ENCODE measurements around the gene DKK3. TPM values are rescaled to one million over a fixed set of nuclear protein-coding genes. Genes with fewer than 3 reads are reported as not detected.

Gene DKK3
- total RNA-seq, 1 experiment from 2014 or later = 0.33 TPM

DNA sequence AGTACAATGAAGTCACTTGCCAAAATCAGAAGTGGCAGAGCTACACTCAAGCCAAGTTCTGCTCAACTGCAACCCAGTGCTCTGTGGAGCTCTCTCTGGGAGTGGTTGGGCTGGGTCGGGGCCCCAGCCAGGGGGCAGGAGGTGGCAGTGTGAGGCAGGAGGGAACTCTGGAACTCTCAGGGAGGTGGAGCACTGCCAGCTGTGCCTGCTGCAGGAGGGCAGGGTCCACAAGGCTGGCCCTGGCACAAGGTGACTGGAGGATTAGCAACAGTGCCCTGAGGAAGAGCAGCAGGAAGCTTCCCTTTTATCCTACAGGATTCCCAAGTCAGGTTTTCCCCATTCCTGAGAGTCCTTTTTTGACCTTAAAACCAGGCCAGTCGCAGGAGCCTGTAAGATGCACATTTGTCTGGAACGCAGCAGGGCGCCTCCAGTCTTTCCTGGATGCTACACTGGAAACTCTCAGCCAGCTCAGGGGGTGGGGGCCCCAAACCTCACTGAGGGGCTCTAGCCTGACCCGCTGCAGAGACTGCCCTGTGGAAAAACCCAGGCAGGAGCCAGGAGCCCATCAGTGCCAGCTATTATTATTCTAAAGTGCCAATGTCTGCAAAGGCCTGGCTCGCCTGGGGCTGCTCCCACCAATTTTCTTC, 31.8 kb downstream of the DKK3 start:
- Mint-ChIP-seq H3K27ac (ENCODE audit: low read depth, unreplicated experiment) (peak overlapping the region; percentile 86), H3K27me3 (ENCODE audit: insufficient read depth, unreplicated experiment) (no peaks in the 10 kb centered on the region), H3K36me3 (ENCODE audit: insufficient read depth, unreplicated experiment) (peaks cover 9% of the 10 kb centered on the region), H3K4me3 (ENCODE audit: unreplicated experiment) (peak overlapping the region; percentile 53), H3K9me3 (ENCODE audit: unreplicated experiment) (no peaks in the 10 kb centered on the region), H3K4me1 (ENCODE audit: insufficient read depth, unreplicated experiment) (peaks cover 39% of the 10 kb centered on the region)
- ChIA-PET CTCF (interaction anchor here (0.7 to 3.4 kb wide), 10 partner anchors 10 to 68 kb away, joined by 3 to 18 read pairs (median 4); no protein-coding TSS in a partner anchor), POLR2A (interaction anchor here (0.6 to 2.7 kb wide), 15 partner anchors 10 to 1420 kb away, joined by 3 to 11 read pairs (median 4); partner anchors contain the start of gene USP47)
- no TSS peak for BruUV-seq (replicated peaks)
- DNase-seq (ENCODE audit: unreplicated experiment) = peak; percentile 49
- TF ChIP-seq, protein P1, sequence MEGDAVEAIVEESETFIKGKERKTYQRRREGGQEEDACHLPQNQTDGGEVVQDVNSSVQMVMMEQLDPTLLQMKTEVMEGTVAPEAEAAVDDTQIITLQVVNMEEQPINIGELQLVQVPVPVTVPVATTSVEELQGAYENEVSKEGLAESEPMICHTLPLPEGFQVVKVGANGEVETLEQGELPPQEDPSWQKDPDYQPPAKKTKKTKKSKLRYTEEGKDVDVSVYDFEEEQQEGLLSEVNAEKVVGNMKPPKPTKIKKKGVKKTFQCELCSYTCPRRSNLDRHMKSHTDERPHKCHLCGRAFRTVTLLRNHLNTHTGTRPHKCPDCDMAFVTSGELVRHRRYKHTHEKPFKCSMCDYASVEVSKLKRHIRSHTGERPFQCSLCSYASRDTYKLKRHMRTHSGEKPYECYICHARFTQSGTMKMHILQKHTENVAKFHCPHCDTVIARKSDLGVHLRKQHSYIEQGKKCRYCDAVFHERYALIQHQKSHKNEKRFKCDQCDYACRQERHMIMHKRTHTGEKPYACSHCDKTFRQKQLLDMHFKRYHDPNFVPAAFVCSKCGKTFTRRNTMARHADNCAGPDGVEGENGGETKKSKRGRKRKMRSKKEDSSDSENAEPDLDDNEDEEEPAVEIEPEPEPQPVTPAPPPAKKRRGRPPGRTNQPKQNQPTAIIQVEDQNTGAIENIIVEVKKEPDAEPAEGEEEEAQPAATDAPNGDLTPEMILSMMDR (IDR thresholded peaks at IDR 0.05; ENCODE audit: unreplicated experiment) = no peak
- intact Hi-C loops (cut with micrococcal nuclease) = no loop called here

- intact Hi-C loops (cut with micrococcal nuclease) = no loop called here
- Mint-ChIP-seq H3K9me3 (ENCODE audit: unreplicated experiment) (no peaks in the 10 kb centered on the region), H3K27me3 (ENCODE audit: insufficient read depth, unreplicated experiment) (no peaks in the 10 kb centered on the region), H3K27ac (ENCODE audit: low read depth, unreplicated experiment) (peak overlapping the region; percentile 19), H3K36me3 (ENCODE audit: insufficient read depth, unreplicated experiment) (peaks cover 9% of the 10 kb centered on the region), H3K4me3 (ENCODE audit: unreplicated experiment) (no peak overlapping the region), H3K4me1 (ENCODE audit: insufficient read depth, unreplicated experiment) (peaks cover 36% of the 10 kb centered on the region)
- TF ChIP-seq, protein P1 (IDR thresholded peaks at IDR 0.05; ENCODE audit: unreplicated experiment) = no peak
- peak; percentile 32 for DNase-seq (ENCODE audit: unreplicated experiment)
- ChIA-PET POLR2A (interaction anchor here (0.6 to 1.7 kb wide), 6 partner anchors 10 to 206 kb away, joined by 3 to 10 read pairs (median 4); no protein-coding TSS in a partner anchor), CTCF (interaction anchor here (0.5 to 3.4 kb wide), 7 partner anchors 9 to 44 kb away, joined by 3 to 18 read pairs (median 4); no protein-coding TSS in a partner anchor)
- BruUV-seq (replicated peaks) = no TSS peak
Measured at GRCh38 chr11:11975201-11976092, 33.0 kb downstream of the DKK3 start.

DNA sequence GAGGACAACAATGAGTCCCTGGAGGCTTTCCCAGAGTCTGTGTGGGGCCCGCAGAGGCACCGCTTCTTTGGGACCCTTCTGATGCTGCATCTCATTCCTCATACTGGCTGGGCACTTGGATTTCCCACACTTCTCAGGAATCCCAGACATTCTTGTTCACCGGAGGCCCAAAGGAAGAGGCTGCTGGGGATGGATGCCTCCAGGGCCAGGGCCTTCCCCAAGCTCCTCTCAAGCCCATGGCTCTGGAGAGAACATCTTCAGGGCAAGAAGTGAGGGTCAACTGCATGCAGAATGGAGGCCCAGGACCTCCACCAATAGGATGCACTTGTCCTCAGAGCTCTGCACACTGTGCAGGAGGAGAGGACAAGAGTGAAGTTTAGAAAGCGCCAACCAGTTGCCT, 34.6 kb downstream of the DKK3 start:
- H3K4me3 Mint-ChIP-seq (ENCODE audit: unreplicated experiment) = no peak overlapping the region
- ChIA-PET CTCF (no interaction called here), POLR2A (no interaction called here)
- peaks cover 25% of the 10 kb centered on the region for H3K4me1 Mint-ChIP-seq (ENCODE audit: insufficient read depth, unreplicated experiment)
- no peaks in the 10 kb centered on the region for H3K27me3 Mint-ChIP-seq (ENCODE audit: insufficient read depth, unreplicated experiment)
- H3K9me3 Mint-ChIP-seq (ENCODE audit: unreplicated experiment) = no peaks in the 10 kb centered on the region
- peaks cover 9% of the 10 kb centered on the region for H3K36me3 Mint-ChIP-seq (ENCODE audit: insufficient read depth, unreplicated experiment)
- TF ChIP-seq, protein P1 (IDR thresholded peaks at IDR 0.05; ENCODE audit: unreplicated experiment) = no peak
- no TSS peak for BruUV-seq (replicated peaks)
- intact Hi-C loops (cut with micrococcal nuclease) = no loop called here
- H3K27ac Mint-ChIP-seq (ENCODE audit: low read depth, unreplicated experiment) = no peak overlapping the region
- no peak for DNase-seq (ENCODE audit: unreplicated experiment)

GRCh38 chr11:11973361-11973800, 35.0 kb downstream of the DKK3 start:
- intact Hi-C loops (cut with micrococcal nuclease) = no loop called here
- Mint-ChIP-seq H3K27me3 (ENCODE audit: insufficient read depth, unreplicated experiment) (no peaks in the 10 kb centered on the region), H3K36me3 (ENCODE audit: insufficient read depth, unreplicated experiment) (peaks cover 9% of the 10 kb centered on the region), H3K4me1 (ENCODE audit: insufficient read depth, unreplicated experiment) (peaks cover 22% of the 10 kb centered on the region), H3K27ac (ENCODE audit: low read depth, unreplicated experiment) (no peak overlapping the region), H3K4me3 (ENCODE audit: unreplicated experiment) (no peak overlapping the region), H3K9me3 (ENCODE audit: unreplicated experiment) (no peaks in the 10 kb centered on the region)
- TF ChIP-seq, protein P1 (IDR thresholded peaks at IDR 0.05; ENCODE audit: unreplicated experiment) = no peak
- ChIA-PET CTCF (interaction anchor here (0.6 kb wide), 1 partner anchor 581 kb away, joined by 3 read pairs; no protein-coding TSS in a partner anchor), POLR2A (no interaction called here)
- no TSS peak for BruUV-seq (replicated peaks)
- DNase-seq (ENCODE audit: unreplicated experiment) = no peak
